Fibroblast of skin of right quadriceps (primary cell): Measurements from ENCODE around the gene PIGR.
"Not testable (repeated sequence)": the region's sequence is repeated elsewhere in the genome, so short reads cannot be mapped to it uniquely, and the experiment has no call there.

Experiments
- DNase-seq: peaks from one replicate; pipeline ENCODE4 v3.0.0-alpha.2; 2013

Gene PIGR

DNA sequence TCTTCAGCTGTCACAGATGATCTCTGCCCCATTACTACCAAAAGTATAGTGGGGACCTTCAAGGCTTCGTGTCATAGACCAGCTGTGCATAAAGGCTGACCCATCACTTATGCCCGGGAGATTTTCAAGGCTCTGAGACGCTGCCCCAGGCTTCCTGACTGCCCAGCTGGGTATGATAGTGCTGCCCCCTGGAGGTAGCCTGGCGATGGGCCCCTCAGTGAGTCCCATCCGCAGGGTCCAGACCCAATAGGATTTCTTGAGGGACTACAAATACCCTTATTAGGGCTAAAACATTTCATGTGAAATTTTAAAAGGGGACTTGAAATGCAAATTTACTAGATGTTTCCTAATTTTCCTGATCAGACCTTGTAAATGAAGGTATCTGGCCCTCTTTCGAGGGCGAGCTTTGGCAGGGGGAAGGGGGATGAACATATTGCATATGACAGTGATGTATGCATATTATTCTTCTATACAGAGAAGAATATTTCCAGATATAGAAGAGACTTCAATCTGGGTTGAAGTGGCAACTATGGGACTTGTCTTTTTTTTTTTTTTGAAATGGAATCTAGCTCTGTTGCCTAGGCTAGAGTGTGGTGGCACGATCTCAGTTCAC lies 12.8 kb downstream of the PIGR start:
- no peak for DNase-seq

DNA sequence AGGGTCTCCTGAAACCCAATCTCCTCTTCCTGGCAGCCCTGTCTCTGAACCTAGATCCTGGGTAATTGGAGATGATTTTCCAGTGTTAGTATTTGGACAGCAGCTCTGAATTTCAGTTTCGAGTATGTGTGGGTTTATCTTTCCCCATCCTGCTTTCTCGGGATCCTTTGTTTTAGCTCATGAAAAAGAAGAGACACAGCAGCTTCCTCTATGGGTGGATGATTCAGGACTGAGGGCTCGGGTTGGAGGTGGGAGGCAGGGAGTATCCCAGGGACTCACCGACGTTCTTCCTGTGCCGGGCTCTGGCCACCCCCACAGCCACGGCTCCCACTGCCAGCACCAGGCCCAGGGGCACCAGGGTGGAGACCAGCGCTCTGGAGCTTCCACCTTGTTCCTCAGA lies 14.1 kb downstream of the PIGR start:
- DNase-seq = no peak

DNA sequence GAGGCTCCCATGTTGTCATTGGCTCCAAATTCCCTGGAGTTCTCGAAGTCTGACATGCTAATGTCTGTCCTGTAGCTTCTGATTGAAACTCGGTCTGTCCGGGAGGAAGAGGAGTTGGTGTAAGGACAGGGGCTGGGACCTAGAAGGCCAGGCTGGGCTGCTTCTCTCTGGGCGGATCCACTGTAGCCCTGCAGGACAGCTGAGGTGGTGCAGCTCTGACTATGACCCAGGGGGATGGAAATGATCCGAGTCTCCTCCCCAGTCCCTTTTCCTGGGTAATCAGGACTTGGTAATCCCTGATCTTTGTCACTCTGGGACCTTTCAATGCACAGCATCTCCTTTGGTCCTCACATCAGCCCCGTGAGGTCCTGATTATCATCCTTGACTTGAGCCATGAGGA lies 14.6 kb downstream of the PIGR start:
- DNase-seq = no peak

DNA sequence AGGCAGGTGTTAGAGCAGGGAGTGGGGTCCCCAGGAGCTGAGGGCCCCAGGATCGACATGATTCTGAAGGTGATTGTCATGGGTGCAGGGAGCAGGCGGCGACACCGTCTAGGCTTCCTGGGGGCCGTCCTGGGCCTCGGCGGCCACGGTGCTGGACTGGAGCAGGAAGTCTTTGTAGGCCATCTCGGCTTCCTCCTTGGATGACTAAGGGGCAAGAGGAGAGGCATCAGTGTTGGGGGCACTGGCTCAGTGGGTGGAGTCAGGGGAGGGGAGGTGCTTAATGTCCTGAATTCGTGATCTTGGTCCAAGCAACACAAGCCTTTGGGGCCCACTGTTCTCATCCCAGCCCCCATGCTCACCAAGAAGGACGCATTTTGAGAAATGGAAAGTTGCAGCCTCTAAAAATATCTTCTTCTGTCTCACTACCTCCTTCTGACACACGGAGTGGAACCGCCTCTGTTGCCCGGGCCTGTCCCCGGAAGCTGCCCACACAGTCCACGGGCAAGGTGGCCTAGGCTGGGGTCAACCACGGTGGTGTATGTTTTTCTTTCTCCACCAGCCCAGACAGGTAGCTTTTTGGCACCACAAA lies 16.0 kb downstream of the PIGR start:
- no peak for DNase-seq

DNA sequence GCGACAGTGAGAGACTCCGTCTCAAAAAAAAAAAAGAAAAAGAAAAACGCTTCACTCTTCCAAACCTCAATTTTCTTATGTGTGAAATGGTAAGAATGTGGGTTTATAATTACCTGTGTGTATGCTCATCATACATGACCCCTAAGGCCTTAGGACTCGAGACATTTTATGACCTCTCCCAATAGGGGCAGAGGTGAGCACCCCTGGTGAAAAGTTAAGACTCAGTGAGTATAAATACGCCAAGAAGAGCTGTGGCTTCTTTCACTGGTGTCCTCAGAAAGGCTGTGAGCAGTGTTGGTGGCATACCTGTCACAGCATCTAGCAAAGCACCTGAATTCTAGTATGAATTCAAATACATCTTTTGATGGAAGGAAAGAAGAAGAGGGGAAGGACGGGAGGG lies 16.7 kb downstream of the PIGR start:
- no peak for DNase-seq

DNA sequence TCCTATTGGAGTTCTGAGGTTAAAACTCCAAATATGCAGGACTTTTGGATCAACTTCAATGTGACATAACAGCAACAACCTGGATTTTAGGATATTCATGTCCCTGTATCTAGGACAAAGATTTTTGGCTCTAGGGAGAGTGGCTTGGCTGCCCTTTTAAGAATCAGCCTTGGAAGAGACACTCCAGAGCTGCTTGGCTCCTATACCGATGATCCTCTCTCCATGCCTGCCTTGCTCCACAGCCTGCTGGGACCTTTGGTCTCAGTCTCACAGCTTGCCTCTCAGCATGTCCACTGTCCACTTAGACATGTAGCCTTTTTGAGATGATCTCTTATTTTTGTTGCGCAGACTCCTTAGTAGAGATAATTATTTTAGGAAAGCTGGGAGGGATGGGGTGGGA lies 20.0 kb downstream of the PIGR start:
- DNase-seq = no peak

DNA sequence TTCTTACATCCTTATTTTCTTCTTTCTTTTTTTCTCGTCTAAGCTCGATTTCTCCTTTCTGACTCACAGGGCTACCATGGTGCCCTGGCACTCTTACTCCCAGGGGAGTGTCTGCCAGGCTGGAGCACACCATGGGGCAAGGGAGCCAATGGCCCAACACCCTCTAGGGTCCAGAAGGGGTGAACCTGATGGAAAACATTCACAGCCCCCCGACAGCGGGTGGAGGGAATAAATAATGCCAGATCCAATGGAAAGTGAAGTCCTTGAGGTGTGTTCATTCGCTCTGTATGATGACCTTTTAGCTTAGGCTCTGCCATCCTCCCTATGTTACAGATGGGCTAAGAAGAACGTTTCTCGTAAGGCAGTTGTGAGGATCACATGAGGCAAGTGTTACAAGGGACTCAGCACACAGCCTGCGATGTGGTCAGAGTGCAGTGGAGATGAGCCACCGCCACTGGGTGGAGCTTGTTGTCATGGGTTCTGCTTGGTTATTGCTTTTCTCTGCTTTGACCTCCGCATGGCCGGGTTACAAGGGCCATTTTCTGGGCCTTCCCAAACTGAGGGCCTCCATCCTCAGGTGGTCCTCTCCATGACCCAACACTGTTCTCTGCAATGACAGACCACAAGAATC lies 21.0 kb downstream of the PIGR start:
- DNase-seq = no peak

DNA sequence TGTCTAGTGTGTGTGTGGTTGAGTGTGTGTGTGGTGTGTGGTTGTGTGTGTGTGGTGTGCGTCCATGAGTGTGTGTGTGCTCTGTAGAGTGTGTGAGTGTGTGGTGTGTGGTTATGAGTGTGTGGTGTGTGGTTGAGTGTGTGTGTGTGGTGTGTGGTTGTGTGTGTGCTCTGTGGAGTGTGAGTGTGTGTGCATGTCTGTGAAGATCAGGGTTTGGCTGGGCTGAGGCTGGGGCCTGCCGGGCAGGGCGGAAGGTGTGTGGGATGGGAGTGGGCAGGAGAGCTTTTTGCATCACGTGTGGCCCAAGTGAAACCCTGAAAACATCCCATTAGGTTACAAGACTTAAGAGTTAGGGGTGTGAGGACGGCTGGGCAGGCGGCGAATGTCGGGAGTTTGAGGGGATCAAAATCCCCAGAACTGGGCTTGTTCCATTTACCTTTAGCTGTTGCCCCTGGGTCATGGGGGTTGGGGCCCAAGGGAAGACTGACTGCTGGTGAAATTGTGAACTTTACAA lies 21.6 kb downstream of the PIGR start:
- DNase-seq = no peak

DNA sequence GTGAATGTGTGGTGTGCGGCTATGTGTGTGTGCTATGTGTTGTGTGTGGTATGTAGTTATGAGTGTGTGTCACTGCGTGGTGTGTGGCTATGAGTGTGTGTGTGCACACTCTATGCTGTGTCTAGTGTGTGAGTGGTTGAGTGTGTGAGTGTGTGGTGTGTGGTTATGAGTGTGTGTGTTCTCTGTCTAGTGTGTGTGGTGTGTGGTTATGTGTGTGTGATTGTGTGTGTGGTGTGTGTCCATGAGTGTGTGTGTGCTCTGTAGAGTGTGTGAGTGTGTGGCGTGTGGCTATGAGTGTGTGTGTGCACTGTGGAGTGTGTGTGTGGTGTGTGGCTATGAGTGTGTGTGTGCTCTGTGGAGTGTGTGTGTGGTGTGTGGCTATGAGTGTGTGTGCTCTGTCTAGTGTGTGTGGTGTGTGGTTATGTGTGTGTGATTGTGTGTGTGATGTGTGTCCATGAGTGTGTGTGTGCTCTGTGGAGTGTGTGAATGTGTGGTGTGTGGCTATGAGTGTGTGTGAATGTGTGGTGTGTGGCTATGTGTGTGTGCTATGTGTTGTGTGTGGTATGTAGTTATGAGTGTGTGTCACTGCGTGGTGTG lies 22.2 kb downstream of the PIGR start:
- not testable (repeated sequence) for DNase-seq

DNA sequence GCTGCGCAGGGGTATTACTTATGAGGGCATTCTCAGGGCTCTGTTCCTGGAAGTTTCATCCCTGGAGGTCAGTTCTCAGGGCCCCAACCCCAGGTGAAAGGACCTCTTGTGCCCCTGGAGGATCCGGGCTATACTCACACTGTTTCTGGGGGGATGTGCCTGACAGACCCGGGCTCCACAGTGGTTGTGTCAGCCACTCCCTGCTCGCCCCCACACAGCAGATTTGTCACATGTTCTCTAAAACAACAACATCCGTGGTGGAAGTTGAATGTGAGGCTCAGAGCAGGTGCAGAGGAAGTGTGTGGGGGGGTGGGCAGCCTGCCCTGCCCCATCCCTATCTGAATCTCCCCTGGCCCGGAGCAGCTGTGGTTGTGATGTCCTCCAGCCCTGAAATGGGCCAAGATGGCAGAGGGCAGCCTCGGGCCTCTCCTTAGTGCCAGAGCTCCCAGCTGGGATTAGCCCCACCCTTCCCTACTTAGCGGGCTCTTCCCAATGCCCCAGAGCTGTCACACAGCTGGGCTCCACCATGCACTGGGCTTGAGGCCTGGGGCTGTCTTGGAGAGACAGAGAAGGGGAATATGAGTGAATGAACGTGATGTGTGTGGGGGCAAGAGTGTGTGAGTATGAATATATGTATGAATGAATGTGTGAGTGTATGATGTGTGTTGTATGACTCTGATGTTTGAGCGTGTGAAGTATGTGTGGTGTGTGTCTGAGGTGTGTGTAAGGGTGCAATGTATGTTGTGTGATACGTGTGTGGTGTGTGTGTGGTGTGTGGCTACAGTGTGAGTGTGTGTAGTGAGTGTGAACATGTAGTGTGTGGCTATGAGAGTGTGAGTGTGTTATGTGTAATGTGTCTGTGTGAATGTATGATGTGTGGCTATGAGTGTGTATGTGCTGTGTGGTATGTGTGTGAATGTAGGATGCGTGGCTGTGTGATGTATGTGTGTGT lies 23.0 kb downstream of the PIGR start:
- no peak for DNase-seq

DNA sequence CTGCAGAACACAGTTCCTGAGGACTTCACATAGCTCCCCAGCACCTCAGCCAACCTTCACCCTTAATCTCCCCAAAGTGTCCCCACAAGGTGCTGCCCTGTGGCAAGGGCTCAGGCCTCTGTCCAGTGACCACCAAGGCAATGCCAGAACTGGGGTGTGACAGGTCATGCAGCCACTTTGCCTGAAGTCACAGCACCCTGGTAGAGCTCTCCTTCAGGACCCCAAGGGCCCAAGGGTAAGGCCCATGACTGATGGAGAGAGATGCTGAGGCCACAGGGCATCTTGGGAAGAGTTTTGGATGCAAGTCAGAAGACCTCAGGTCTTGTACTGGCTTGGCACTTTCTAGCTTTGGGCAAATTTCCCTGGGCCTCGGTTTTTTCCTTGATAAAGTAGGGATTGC lies 23.7 kb downstream of the PIGR start:
- no peak for DNase-seq

DNA sequence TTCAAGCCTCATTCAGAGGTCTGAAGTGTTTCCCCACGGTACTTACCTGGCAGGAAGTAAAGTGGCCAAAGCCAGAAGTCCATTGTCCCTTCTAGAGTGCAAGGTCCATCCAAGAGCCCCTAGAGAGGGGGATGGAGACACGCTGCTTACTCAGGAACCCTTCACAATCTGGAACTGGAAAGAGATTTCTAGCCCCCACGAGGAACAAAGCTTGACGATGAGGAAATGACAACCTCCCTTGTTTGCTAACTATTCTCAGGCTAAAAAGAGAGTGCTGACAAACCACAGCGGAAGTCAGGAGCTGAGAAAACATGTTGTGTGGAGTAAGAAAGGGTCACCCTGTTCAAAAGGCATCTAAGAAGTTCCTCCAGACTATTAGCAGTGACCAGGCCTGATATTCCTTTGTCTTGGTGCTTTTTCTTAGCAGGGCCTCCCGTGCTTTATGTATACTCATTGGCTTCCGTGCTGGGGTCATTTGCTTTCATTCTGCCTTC lies 24.4 kb downstream of the PIGR start, which contains the start of gene FCMR:
FCMR (minus strand) TSS at position 170 of the 494 bp plus-strand sequence; CDS start at position 83, 87 bp downstream.
- DNase-seq = no peak

DNA sequence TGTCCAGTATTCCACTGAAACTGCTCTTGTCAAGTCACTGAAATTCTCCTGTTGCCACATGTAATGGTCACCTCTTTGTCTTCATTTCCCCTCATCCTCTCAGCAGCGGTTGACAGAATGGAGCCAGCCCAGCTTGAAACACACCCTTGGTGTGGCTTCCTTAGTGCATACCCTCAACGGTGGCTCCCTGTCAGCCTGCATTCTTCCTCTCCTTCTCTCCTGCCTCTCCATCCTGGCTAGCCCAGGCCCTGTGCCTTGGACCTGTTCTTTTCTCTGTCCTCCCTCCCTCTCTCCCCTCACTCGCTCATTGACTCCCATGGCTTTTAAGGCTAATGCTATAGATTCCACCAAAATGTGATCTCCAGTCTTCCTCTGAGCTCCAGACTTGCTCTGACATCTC lies 28.2 kb downstream of the PIGR start:
- DNase-seq = no peak

DNA sequence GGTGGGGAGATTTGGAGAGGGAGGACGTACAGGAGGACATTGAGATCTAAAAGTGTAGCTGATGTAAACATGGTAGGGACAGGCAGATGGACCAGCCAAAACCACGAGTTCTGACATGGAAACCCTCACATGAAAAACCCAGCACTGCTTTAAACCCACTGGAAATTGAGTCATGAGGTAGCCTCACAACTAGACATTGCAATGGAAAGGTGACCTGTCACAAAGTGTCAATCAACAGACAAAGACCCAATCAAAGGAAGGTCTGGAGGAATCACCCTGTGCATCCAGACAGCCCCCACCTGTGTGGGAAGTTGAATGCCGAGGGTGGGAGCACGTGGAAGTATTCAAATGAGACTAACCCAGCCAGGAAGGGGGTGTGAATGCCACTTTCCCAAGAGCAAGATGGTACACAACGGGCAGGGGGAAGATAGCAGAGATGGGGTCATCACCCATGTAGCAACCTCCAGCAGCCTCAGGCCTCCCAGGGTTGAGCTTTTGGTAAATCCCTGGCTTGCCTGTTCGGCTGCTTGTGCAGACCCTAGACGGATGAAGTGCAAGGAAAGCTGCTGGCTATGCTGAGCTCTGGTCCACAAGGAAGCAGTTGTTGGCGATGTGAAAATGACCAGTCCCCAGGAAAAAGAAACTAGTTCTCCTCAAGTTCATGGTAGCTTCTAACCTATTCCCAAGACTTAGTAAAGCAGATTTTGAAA lies 30.1 kb downstream of the PIGR start:
- no peak for DNase-seq

DNA sequence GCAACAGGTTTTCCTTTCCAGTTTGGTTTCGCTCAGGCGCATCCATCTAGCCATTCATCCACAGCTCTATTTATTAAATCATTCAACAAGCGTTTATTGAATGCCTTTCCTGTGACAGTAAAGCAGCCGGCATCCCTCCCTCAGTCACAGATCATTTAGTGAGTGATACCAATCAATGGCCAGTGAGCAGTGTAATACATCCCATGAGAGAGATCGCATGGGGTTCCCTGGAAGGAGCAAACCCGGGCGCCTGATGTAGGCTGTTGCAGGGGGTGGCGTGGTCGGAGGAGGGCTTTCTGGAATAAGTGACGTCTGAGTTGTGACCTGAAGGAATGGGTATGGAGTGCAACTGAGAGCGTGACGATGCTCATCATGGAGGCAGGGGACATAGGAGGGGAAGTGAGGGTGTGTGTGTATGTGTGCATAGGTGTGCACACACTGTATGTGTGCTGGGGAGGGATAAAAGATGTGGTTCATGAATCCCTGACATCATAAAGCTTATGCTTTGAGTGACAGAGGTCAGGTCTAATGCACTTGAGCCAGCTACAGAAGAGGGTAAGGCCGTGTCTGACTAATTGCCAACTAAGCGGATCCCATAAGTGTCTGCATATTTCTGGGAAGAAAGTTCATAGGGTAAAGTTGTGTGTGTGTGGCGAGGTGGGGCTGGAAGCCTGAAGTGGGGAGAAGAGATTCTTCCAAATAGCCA lies 31.1 kb downstream of the PIGR start:
- DNase-seq = no peak

DNA sequence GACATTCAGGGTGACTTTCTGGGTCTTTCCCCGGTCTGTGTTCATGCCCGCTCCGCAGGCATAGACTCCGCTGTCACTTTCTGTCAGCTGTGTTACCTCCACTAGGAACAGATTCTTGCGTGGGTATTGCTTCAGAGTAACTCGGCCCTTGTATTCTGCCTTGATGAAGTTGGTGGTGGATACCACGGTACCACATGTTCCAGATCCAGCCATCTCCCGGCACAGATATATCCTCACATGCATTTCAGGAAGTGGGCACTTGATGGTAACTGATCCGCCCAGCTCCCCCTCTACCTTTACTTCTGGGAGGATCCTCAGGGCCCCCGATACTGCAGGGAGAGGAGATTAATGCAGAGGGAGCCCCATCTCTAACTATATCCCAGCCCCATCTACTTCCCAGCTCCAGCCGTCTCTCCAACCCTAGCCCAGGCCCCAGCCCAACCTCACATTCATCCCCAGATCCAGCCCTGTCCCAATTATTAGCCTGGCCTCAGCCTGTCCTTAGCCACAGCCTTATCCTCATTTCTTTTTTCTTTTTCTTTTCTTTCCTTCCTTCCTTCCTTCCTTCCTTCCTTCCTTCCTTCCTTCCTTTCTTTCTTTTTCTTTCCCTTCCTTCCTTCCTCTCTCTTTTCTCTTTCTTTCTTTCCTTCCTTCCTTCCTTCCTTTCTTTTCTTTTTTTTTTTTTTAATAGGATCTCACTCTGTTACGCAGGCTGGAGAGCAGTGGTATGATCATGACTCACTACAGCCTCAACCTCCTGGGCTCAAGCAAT lies 32.3 kb downstream of the PIGR start:
- DNase-seq = no peak

DNA sequence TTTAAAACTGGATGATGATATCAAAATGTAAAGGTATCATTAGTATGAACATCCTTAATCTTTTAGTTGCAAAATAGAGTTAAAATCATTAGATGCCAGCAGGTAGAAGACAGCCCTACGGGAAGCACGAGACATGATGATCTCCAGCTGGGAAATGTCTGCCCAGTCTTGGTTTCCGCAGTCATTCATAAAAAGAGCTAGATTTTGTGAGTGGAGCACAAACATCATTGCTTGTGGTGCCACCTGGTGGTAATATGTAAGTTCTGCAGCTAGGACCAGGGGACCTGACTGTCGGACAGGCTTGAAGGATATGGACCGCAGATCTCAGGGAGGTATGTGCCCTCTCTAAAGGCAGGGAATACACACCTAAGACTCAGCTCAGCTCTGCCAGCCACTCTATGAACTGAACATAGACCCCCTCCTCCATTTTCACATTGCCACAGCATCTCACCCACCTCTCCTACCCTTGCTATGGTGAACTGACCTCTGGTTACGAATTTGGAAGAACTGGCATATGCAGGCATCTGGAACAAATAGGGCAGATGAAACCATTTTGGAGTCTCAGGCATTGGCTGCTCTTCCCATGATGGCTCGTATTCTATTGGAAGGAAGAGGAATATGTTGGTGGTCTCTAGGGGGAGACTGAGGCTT lies 33.7 kb downstream of the PIGR start:
- DNase-seq = peak; percentile 71

DNA sequence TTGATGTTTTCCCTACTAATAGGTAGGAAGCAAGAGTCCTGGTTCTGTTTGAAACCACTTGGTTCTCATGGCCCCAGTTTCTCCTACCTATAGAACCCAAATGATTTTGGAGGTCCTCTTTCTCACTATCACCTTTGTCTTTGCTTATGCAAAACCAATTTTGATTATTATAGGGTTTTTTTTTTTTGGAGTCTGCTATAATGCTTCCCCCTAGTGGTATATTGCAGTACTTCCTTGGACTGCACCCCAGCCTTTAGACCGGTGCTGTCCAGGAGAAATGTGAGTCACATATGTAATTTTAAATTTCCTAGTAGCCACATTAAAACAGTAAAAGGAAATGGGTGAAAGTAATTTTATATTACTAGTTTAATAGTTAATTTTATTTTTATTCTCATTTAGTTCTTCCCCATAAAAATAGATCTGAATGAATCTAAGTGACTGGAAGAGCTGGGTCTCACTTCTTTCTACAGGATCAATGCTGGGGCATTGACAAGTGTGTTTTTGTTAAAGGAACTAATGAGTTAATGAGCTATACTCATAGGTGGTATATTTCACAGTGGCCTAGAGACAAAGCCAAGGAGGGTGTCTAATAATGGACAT lies 35.1 kb downstream of the PIGR start:
- DNase-seq = peak; percentile 68

DNA sequence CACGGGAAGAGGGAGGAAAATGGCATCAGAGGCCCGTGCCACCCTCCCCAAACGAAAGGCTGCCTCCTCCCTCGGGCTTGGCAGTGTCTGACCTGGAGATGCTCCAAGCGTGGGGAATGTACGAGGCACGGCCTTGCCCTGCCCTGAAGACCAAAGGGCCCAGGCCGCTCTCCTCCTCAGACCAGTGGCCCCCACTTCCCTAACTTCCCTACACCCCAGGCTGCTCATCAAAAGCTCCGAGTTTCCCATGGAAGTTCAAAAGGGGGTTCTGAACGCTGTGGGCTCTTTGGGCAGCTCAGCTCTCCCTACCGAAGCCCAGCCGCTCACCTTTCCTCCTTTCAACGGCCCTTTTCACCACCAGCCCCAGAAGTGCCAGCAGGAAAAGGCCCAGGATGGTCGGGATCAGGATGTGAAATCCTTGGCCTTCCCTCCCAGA lies 36.4 kb downstream of the PIGR start:
- no peak for DNase-seq
